ENCODE data around the gene SMOC1.

DNA sequence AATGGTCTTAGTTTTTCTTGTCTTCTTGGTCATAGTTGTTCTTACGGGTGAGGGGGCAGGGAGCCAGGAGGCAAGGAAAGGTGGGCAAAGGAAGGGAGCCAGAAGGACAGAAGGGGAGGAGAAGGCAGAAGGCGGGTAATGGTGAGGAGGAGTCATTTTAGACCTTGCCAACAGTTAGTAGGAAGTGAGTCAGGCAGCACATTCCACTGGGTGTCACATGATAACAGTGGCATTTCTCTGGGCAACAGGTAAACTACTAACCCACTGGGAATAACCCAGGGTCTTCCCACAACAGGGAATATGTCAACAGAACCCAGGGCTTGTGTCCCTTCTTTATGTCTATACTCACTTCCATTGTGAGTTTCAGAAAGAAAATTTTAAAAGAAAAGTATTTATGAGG is 181.9 kb downstream of the SMOC1 start:
- TF ChIP-seq CTCF (IDR thresholded peaks at IDR 0.05) (no peak), POLR2AphosphoS5 (IDR thresholded peaks at IDR 0.05) (no peak)
